Thoracic aorta (tissue), 2 donors: ENCODE results near the gene ADCY2. TPM values are rescaled to one million over a fixed set of nuclear protein-coding genes. Genes with fewer than 3 reads are reported as not detected.

ENCODE experiments used
- ATAC-seq: fragments of 150-250 bp; one replicate; pipeline ENCODE4 v1.8.0; 2017; ENCODE audit warnings: low read depth; ENCODE audit not compliant: insufficient number of reproducible peaks, low FRiP score
- DNase-seq: peaks from one replicate; pipeline ENCODE4 v3.0.0-alpha.2; 2020; ENCODE audit warnings: low spot score
- H3K27ac ChIP-seq, 2 donors: fragments of 200-600 bp; sonication (generic); 1 replicate in 1 of 2; 2 replicates in 1 of 2; pipeline ENCODE4 v1.5.1; 2016; ENCODE audit warnings: mild to moderate bottlenecking in 2 of 2, moderate library complexity in 2 of 2
- H3K27me3 ChIP-seq: fragments of 200-600 bp; sonication (generic); replicated peaks from 2 replicates; pipeline ENCODE4 v1.6.0; 2016; ENCODE audit warnings: mild to moderate bottlenecking; ENCODE audit not compliant: insufficient read depth
- H3K36me3 ChIP-seq: fragments of 200-600 bp; sonication (generic); one replicate; pipeline ENCODE4 v1.5.1; 2016
- H3K4me1 ChIP-seq, 2 donors: fragments of 200-600 bp; sonication (generic); 1 replicate in 1 of 2; 2 replicates in 1 of 2; pipeline versions ENCODE4 v1.5.1 to v1.6.0; 2016; ENCODE audit warnings: low read depth in 2 of 2, mild to moderate bottlenecking in 1 of 2; ENCODE audit not compliant: control insufficient read depth in 1 of 2
- H3K4me3 ChIP-seq: fragments of 200-600 bp; sonication (generic); 2 replicates; pipeline ENCODE4 v1.5.1; 2016; ENCODE audit warnings: mild to moderate bottlenecking
- H3K9me3 ChIP-seq: fragments of 200-600 bp; sonication (generic); 2 replicates; pipeline ENCODE4 v1.5.1; 2016
- total RNA-seq, 2 donors: library from RNA; depleted of rRNA; stranded (reverse); fragments of >200 nt; gene quantifications; one replicate each; pipeline versions ENCODE4 v1.1.0 to v1.2.3, GENCODE V29; 2016
- TF ChIP-seq, protein P1 (sequence below): fragments of 200-600 bp; sonication (generic); IDR thresholded peaks from one replicate; pipeline ENCODE4 v1.5.1; 2019; ENCODE audit warnings: antibody characterized with exemption

The ADCY2 gene
- total RNA-seq, 2 donors from 2014 or later: 5.0 to 14.8 TPM

DNA sequence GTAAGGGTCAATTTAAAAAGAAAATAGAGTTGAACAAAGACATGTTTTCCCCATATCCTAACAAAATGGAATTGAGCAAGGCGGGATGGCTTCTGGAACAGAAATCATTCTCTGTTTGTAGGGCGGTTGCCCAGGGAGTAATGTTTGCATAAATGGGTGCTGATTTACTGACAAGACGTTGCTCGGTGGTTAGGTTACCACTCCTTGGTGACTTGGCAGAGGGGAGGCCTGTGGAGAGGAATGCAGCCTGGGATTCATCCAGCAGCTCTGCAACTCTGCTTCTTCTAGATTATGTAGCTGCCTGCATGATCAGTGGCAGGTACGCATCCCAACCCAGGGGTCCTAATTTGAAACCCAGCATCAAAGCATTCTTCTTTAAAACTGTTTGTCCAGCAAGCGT, 254.8 kb downstream of the ADCY2 start:
- Histone ChIP-seq H3K9me3 (no peaks in the 10 kb centered on the region), H3K27me3 (no peaks in the 10 kb centered on the region), H3K4me3 (no peak overlapping the region), H3K36me3 (no peaks in the 10 kb centered on the region), H3K27ac (no peak overlapping the region), H3K4me1 (no peaks in the 10 kb centered on the region)
- TF ChIP-seq, protein P1, sequence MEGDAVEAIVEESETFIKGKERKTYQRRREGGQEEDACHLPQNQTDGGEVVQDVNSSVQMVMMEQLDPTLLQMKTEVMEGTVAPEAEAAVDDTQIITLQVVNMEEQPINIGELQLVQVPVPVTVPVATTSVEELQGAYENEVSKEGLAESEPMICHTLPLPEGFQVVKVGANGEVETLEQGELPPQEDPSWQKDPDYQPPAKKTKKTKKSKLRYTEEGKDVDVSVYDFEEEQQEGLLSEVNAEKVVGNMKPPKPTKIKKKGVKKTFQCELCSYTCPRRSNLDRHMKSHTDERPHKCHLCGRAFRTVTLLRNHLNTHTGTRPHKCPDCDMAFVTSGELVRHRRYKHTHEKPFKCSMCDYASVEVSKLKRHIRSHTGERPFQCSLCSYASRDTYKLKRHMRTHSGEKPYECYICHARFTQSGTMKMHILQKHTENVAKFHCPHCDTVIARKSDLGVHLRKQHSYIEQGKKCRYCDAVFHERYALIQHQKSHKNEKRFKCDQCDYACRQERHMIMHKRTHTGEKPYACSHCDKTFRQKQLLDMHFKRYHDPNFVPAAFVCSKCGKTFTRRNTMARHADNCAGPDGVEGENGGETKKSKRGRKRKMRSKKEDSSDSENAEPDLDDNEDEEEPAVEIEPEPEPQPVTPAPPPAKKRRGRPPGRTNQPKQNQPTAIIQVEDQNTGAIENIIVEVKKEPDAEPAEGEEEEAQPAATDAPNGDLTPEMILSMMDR: no peak
- DNase-seq: no peak
- ATAC-seq: no peak

DNA sequence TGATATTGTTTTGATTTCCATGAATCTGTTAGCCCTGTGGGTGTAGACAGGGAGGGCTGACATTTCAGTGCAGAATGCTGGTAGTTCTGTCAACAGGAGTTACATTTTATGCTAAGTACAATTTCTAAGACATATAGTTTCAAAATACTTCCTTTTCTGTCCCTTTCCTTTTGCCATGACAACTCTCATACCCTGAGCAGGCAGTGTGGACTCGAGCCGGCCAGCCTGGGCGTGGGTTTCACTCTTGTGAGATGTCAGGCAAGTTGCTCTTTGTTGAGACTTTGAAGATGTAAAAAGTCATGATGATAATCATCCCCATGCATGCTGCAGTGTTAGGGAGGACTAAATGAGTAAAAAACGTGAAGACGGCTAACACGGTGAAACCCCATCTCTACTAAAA, 257.1 kb downstream of the ADCY2 start:
- no peak overlapping the region for H3K4me3 ChIP-seq
- TF ChIP-seq, protein P1: no peak
- H3K27me3 ChIP-seq: no peaks in the 10 kb centered on the region
- no peaks in the 10 kb centered on the region for H3K4me1 ChIP-seq
- DNase-seq (no peak), ATAC-seq (no peak)
- no peak overlapping the region for H3K27ac ChIP-seq
- no peaks in the 10 kb centered on the region for H3K36me3 ChIP-seq
- no peaks in the 10 kb centered on the region for H3K9me3 ChIP-seq

DNA sequence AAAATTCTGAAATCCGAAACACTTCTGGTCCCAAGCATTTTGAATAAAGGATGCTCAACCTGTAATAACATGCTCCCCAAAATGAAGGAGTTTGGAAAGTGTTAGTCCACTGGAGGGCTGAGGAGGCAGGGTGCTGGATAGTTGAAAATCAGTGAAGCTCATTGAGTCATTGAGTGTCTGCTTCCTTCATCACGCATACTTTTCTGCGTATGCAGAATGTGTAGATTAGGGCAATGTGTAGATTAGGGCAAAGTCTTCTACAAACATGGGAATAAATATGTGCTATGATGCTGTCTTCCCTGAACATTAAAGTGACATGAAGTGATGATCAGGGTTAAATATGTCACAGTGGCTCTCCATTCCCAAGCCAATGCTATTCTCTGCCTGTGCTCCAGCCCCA, 261.2 kb downstream of the ADCY2 start:
- Histone ChIP-seq H3K4me1 (no peaks in the 10 kb centered on the region), H3K9me3 (no peaks in the 10 kb centered on the region), H3K27me3 (no peaks in the 10 kb centered on the region), H3K4me3 (no peak overlapping the region), H3K27ac (no peak overlapping the region), H3K36me3 (no peaks in the 10 kb centered on the region)
- TF ChIP-seq, protein P1: no peak
- DNase-seq (no peak), ATAC-seq (no peak)

DNA sequence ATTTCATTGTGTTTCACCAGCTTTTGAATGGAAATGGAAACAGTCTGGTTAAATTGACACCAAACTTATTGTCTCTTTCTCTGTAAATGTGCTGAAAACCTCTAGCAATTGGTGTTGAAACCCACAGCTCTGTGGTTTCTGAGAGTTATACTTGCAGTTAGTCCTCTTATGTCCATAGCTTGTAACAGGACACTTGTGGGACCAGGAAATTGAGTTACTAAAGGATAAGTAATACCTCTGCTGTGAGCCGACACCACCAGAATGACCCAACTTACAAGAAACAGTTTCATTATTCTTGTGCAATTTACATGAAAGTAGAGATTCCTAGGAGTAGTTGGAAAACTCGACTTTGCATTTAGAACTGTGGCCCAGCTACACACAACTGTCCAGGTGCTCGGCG, 263.5 kb downstream of the ADCY2 start:
- H3K4me1 ChIP-seq: no peaks in the 10 kb centered on the region
- no peak overlapping the region for H3K4me3 ChIP-seq
- ATAC-seq: no peak
- H3K27me3 ChIP-seq: no peaks in the 10 kb centered on the region
- no peaks in the 10 kb centered on the region for H3K9me3 ChIP-seq
- H3K27ac ChIP-seq: no peak overlapping the region
- TF ChIP-seq, protein P1: no peak
- H3K36me3 ChIP-seq: no peaks in the 10 kb centered on the region
- DNase-seq: no peak

DNA sequence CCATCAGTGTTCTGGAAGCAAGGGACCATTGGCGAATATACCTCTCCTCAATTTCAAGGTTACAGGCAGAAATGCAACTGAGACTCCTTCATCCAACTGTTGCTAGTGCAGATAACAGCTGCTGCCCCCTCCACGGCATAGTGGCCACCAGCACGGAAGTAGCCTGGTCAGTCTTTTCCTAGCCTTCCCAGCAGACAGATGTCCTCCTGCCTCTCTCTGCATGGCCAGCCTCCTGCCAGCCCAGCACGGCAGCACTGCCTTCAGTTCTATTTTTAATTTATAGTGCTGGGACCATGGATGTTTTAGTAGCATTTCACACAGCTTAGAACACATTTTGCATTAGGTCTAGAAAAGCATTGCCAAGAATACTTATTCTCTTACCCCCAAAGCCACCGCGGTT, 266.4 kb downstream of the ADCY2 start:
- no peaks in the 10 kb centered on the region for H3K4me1 ChIP-seq
- H3K27me3 ChIP-seq: no peaks in the 10 kb centered on the region
- no peak for ATAC-seq
- H3K9me3 ChIP-seq: no peaks in the 10 kb centered on the region
- no peaks in the 10 kb centered on the region for H3K36me3 ChIP-seq
- no peak overlapping the region for H3K27ac ChIP-seq
- H3K4me3 ChIP-seq: no peak overlapping the region
- TF ChIP-seq, protein P1: no peak
- no peak for DNase-seq
